GM21737 (cell line): ENCODE results near the gene ADARB2.

Experiments used
- ATAC-seq: cut with Tn5 transposase; IDR thresholded peaks from one replicate; pipeline ENCODE4 v1.9.1; 2021; ENCODE audit warnings: mild to moderate bottlenecking, moderate library complexity; ENCODE audit not compliant: unreplicated experiment

ADARB2 gene

GRCh38 chr10:1736144-1736971 is 967 bp downstream of the ADARB2 start:
- ATAC-seq: no peak

- ATAC-seq: no peak
These were observed 1.8 kb downstream of the ADARB2 start for GRCh38 chr10:1735562-1735961.

GRCh38 chr10:1734288-1734687 is 3.0 kb downstream of the ADARB2 start:
- no peak for ATAC-seq

- ATAC-seq: no peak
These were observed 3.6 kb downstream of the ADARB2 start for GRCh38 chr10:1733720-1734119.

- ATAC-seq: no peak
These were observed 4.7 kb downstream of the ADARB2 start for GRCh38 chr10:1732564-1732996.

- ATAC-seq: no peak
These were observed 5.7 kb downstream of the ADARB2 start for GRCh38 chr10:1731592-1731991.

- no peak for ATAC-seq
These were observed 7.6 kb downstream of the ADARB2 start for GRCh38 chr10:1729751-1730150.

- ATAC-seq: no peak
These were observed 10.5 kb downstream of the ADARB2 start for GRCh38 chr10:1726861-1727260.

GRCh38 chr10:1724921-1725488 is 12.3 kb downstream of the ADARB2 start:
- no peak for ATAC-seq

- no peak for ATAC-seq
These were observed 20.5 kb downstream of the ADARB2 start for GRCh38 chr10:1716839-1717238.

- peak; percentile 53 for ATAC-seq
These were observed 21.5 kb downstream of the ADARB2 start for GRCh38 chr10:1715821-1716220.

- ATAC-seq: no peak
These were observed 24.2 kb downstream of the ADARB2 start for GRCh38 chr10:1712944-1713671.

- ATAC-seq: no peak
These were observed 25.0 kb downstream of the ADARB2 start for GRCh38 chr10:1712314-1712713.

GRCh38 chr10:1709161-1709560 is 28.2 kb downstream of the ADARB2 start:
- ATAC-seq: no peak

- no peak for ATAC-seq
These were observed 28.6 kb downstream of the ADARB2 start for GRCh38 chr10:1708746-1709145.

- ATAC-seq: no peak
These were observed 30.6 kb downstream of the ADARB2 start for GRCh38 chr10:1706711-1707110.

- no peak for ATAC-seq
These were observed 31.1 kb downstream of the ADARB2 start for GRCh38 chr10:1706256-1706655.

GRCh38 chr10:1698185-1698584 is 39.1 kb downstream of the ADARB2 start:
- no peak for ATAC-seq

GRCh38 chr10:1696106-1696505 is 41.2 kb downstream of the ADARB2 start:
- no peak for ATAC-seq

GRCh38 chr10:1690086-1690485 is 47.2 kb downstream of the ADARB2 start:
- no peak for ATAC-seq

GRCh38 chr10:1688531-1688930 is 48.8 kb downstream of the ADARB2 start:
- no peak for ATAC-seq

- no peak for ATAC-seq
These were observed 49.6 kb downstream of the ADARB2 start for GRCh38 chr10:1687623-1688150.
